Activated CD4-positive, alpha-beta T cell treated with anti-CD3 and anti-CD28 coated beads, Interleukin-2, amount 50 U/mL, for 16 hours (primary cell): ENCODE data around the gene SMTNL2.
"Not testable (repeated sequence)": the region's sequence is repeated elsewhere in the genome, so short reads cannot be mapped to it uniquely, and the experiment has no call there.

Experiments used
- DNase-seq: peaks from one replicate; pipeline ENCODE4 v3.0.0-alpha.2; 2020

SMTNL2 gene

GRCh38 chr17:4587195-4587594, 2.9 kb downstream of the SMTNL2 start:
- no peak for DNase-seq

- no peak for DNase-seq
Measured at GRCh38 chr17:4587803-4588202, 3.5 kb downstream of the SMTNL2 start.

DNA sequence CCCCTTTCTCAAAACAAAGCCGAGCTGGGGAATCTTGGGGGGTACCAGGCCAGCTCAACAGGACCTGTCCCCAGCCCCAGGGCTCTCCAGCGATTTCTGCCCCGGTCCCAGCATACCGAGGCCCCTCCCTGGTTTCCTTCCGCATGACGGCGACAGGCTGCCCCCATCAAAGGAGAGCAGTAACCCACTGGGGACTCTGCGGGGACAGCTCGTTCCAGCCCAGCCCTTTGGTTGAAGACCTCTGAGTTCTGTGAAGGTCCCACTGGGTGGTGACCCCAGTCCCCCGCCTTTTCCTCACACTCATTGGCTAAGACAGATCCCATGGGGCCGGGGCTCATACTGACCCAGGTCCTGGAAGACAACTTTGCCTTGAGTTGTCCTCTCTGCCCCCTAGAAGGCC, 4.1 kb downstream of the SMTNL2 start:
- no peak for DNase-seq

- no peak for DNase-seq
Measured at GRCh38 chr17:4588898-4589625, 4.7 kb downstream of the SMTNL2 start.

GRCh38 chr17:4590042-4590441, 5.7 kb downstream of the SMTNL2 start:
- not testable (repeated sequence) for DNase-seq

DNA sequence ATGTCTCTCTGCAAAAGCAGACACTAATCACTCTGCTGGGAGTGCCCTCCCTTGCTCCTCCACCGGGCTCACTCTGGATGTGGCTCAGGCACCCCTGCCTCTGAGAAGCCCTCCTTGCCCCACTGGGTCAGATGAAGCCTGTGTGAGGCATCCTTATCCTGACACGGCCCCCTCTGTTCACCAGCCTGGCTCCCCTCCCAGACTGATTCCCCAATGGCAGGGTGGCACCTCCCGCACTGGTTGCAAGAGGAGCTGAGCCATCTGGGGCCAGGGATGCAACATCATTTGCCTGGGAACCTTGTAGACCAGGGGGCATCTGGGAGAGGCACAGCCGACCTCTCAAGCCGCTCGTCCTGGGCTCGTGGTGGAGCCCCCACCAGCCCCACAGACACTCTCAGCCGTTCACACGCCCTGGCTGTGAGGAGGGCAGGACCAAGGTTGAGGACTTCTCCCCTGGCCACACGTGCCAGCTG, 6.7 kb downstream of the SMTNL2 start:
- DNase-seq: no peak

- no peak for DNase-seq
Measured at GRCh38 chr17:4591529-4591928, 7.2 kb downstream of the SMTNL2 start.

- no peak for DNase-seq
Measured at GRCh38 chr17:4592240-4593005, 8.1 kb downstream of the SMTNL2 start.

GRCh38 chr17:4593021-4593421, 8.7 kb downstream of the SMTNL2 start:
- no peak for DNase-seq

DNA sequence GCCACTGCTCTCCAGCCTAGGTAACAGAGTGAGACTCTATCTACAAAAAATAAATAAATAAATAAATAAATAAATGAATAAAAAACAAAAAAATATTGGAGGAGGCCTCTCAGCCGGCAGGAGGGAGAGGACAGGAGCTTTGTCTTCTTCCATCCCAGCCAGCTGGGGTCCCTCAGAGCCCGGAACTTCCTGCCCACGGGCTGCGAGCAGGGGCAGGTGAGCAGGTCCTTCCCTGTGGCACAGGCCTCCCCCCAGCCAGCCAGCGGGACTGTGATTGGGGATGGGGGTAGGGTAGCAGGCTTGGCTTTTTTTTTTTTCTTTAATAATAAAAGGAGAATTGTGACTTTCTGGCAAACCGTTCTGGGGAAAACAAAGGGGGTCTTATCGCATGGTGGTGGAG, 10.1 kb downstream of the SMTNL2 start:
- no peak for DNase-seq

DNA sequence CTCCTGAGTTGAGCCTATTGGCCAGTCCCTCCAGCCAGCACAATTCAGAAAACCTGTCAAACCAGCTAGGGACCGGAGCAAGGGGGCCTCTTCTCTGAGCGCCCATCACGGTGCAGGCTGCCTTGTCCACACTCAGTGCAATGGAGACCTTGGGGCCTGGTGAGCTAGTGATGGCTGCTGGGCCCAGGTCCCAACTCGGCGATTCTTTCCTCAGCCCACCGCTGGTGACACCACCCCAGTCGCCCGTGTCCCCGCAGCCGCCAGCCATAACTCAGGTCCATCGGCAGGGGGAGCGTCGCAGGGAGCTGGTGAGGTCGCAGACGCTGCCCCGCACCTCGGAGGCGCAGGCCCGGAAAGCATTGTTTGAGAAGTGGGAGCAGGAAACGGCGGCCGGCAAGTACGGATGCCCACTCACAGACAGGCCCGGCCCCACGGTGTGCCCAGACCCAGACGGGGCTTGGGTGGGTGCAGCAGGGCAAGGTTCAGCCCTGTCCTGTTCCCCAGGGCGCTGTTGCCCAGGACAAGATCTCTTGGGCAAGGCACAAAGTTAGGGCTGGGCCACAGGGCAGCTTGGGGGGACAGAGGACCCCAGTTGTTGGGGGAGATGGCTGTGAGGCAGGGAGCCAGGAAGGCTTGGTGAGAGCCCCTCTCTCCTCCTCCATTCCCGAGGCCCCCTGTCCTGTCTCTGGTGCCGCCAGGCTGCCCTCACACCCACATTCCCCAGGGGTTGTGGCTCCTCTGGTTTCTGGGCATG, 10.8 kb downstream of the SMTNL2 start:
- peak; percentile 36 for DNase-seq

DNA sequence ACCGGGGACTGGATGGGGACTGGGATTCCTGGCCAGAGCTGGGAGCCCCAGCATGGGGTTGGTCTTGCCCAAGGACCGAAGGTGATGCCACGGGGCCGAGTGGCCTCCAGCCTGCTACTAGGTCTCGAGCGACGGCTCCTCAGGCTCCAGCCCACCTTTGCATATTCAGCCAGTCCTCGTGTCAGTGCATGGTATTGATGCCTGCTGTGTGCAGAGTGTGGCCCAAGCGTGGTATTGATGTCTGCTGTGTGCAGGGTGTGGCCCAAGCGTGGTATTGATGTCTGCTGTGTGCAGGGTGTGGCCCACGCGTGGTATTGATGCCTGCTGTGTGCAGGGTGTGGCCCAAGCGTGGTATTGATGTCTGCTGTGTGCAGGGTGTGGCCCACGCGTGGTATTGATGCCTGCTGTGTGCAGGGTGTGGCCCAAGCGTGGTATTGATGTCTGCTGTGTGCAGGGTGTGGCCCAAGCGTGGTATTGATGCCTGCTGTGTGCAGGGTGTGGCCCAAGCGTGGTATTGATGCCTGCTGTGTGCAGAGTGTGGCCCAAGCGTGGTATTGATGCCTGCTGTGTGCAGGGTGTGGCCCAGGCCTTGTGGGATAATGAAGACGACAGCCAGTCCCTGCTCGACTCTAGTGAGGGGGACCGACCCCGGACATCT, 11.5 kb downstream of the SMTNL2 start:
- not testable (repeated sequence) for DNase-seq

DNA sequence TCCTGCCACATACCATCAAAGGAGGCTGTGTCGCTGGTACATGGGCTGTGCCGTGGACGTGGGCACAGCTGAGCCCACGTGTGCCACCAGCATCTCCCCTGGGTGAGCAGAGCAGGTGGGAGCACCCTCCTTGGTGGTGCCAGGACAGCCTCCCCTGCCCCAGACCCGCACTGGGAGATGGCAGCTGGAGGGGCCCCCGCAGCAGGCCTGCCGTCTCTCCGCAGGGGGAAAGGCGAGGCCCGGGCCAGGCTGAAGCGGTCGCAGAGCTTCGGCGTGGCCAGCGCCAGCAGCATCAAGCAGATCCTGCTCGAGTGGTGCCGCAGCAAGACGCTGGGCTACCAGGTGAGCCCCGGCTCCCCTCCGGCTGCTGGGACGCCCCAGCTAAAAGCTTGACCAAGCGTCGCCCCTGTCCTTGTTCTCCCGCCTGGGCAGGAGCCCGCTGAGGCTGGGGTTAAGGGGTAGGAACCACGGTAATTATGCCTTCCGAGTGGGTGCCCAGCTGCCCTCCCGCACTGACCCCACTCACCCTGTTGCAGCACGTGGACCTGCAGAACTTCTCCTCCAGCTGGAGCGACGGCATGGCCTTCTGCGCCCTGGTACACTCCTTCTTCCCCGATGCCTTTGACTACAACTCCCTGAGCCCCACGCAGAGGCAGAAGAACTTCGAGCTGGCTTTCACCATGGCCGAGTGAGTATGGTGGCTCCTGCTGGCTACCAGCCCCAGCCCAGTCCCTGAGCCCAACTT, 12.5 kb downstream of the SMTNL2 start:
- DNase-seq: no peak

DNA sequence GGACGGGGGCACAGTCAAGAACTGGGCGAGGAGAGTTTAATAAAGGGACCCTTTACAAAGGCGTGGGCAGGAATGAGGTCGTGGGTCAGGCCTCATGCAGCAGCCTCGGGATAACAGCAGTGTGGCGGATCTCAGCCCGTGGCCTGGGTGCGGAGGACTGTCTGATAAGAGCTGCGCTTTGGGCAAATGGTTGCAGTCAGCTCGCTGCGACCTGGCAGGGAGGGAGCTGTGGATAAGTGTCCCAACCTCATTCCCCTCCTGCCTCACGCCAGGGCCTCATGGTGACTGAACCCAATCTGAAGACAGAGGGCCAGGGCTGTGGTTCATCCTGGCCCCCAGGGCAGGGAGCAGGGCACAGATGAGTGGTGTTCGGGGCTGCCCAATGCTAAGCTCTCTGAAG, 13.6 kb downstream of the SMTNL2 start:
- no peak for DNase-seq

- DNase-seq: no peak
Measured at GRCh38 chr17:4598776-4599504, 14.6 kb downstream of the SMTNL2 start.

- DNase-seq: no peak
Measured at GRCh38 chr17:4599505-4600281, 15.4 kb downstream of the SMTNL2 start.

DNA sequence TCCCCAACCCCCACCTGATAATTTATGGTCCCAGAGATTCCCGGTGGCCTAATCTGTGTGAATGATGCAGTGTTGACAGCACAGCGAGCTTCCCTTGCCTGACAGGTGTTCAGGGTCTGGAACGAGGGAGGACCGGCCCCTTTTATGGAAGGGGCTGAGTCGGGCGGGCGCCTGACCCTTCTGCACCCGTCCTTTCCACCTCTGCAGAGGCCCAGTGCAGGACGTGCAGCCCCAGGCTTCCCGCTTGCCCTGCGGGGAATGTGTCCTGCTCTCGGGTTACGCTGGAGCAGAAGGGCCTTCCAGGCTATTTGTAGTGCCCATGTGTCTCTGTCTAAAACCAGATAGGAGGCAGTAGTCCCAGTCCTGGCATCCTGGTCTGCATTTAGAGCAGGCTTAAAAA, 16.2 kb downstream of the SMTNL2 start:
- no peak for DNase-seq

GRCh38 chr17:4601326-4601725, 17.0 kb downstream of the SMTNL2 start:
- no peak for DNase-seq

- DNase-seq: no peak
Measured at GRCh38 chr17:4602041-4602440, 17.7 kb downstream of the SMTNL2 start.

- DNase-seq: no peak
Measured at GRCh38 chr17:4604111-4604644, 19.8 kb downstream of the SMTNL2 start.
